LNCAP (cell line): ENCODE measurements around the gene TRIM33.

ENCODE experiments used
- TF ChIP-seq, protein P1 (sequence below): fragments of 450-650 bp; IDR thresholded peaks from 2 replicates; pipeline ENCODE4 v1.5.1; 2017; ENCODE audit warnings: mild to moderate bottlenecking

The TRIM33 gene

DNA sequence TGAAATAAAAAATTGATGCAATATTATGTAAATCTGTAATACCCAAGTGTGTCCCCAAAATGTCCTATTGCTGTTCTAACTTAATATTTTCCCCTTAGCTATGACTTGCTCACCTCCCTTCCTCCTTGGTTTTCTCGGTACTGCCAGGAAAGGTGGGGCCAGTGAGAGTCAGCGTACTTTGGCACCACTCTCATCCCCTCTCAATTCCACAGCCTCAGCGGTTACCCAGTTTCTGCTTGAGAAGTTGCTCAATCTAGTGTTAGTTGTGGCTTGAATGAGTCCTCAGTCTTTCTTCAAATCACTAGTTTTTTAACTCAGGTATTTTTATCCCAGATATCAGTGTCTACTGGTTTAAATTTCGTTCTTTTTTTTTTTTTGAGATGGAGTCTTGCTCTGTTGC, 38.1 kb upstream of the TRIM33 start:
- TF ChIP-seq, protein P1, sequence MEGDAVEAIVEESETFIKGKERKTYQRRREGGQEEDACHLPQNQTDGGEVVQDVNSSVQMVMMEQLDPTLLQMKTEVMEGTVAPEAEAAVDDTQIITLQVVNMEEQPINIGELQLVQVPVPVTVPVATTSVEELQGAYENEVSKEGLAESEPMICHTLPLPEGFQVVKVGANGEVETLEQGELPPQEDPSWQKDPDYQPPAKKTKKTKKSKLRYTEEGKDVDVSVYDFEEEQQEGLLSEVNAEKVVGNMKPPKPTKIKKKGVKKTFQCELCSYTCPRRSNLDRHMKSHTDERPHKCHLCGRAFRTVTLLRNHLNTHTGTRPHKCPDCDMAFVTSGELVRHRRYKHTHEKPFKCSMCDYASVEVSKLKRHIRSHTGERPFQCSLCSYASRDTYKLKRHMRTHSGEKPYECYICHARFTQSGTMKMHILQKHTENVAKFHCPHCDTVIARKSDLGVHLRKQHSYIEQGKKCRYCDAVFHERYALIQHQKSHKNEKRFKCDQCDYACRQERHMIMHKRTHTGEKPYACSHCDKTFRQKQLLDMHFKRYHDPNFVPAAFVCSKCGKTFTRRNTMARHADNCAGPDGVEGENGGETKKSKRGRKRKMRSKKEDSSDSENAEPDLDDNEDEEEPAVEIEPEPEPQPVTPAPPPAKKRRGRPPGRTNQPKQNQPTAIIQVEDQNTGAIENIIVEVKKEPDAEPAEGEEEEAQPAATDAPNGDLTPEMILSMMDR: no peak

DNA sequence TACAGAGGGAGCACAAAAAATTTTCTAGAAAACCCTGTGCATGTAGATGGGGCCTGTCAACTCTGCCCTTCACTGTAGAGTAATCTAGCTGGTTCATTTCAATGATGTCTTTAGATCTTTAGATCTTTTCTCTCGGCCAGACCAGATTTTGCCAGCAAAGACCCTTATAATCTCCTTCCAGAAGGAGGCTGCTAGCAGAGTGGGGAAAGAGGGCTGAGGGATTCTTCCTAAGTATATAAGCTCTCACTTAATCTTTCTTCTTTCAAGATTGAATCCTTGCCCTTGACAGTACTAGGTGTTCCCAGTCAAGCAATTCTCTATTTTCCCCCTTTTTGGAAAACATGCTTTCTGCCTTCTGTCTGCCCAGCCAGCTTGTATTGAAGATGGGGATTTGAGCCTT, 36.1 kb upstream of the TRIM33 start:
- TF ChIP-seq, protein P1: no peak

DNA sequence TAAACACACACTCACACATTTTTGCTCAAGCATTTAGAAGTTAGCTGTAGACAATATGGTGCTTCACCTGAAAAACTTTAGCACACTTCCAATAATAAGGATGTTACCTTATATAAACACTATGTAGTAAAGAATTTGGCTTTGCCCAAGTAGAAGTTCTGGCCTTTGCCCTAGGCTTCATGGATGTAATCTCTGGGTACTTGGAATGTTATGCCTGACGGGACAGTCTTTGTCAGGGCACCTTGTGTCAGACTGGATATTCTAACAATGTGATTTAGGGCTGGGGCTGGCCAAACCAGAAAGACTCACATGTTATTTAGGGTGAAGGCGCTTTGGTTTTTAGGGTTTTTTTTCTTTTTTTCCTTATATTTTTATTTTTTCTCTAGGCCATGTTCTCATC, 34.8 kb upstream of the TRIM33 start:
- TF ChIP-seq, protein P1: no peak

DNA sequence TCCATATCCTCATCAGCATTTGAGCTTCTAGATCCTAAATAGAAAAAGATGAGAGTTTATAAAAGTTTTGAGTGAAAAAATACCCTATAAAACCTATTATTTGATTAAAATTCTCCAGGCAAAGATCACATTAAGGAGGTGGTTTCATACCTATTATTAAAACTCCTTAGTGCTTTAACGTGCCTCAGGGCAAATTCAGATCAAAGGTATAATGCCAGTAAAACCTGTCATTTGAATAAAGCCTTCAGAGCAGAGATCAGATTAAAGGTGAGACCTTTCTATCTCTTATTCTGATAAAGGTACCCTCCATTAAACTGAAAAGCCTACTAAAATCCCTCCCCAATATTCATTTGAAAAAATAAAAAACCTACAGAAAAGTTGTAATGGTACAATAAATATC, 34.3 kb upstream of the TRIM33 start:
- TF ChIP-seq, protein P1: no peak

DNA sequence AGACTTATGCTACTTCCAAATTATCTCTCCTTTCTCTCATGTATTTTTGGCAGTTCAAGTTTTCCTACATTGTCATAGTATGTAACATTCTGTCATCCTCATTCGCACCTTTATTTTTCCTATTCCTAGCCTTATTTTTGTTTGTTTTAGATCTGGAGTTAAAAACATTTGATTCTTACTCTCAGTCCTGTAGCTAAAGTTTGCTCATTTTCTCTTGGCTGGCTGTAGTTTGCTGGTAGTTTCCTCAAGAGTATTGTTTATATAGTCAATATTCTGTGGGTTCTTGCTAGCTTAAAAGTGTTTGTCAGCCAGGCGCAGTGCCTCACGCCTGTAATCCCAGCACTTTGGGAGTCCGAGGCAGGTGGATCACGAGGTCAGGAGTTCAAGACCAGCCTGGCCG, 29.8 kb upstream of the TRIM33 start:
- TF ChIP-seq, protein P1: no peak

DNA sequence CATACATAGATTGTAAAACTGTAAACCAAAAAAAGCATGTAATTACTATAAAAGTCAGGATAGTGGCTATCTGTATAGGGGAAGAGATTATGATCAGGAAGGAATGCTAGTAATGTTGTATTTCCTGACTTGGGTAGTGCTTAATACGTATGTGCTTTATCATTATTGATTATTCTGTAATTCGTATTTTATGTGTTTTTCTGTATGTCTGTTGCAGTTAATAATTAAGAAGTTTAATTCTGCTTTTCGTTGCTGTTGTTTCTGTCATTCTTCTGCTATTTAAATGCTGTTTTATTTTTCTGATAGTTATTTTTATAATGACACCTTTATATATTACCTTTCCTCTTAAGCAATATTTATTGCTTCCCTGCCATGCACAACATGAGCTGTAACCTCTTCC, 29.3 kb upstream of the TRIM33 start:
- TF ChIP-seq, protein P1: no peak

DNA sequence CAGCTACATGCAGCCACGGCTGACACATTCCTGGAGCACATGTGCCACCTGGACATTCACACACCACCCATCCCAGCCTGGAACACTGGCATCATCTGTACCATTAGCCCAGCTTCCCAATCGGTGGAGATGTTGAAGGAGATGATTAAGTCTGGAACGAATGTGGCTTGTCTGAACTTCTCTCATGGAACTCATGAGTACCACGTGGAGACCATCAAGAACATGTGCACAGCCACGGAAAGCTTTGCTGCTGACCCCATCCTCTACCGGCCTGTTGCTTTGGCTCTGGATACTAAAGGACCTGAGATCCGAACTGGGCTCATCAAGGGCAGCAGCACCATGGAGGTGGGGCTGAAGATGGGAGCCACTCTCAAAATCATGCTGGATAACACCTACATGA, 25.0 kb upstream of the TRIM33 start:
- TF ChIP-seq, protein P1: no peak

DNA sequence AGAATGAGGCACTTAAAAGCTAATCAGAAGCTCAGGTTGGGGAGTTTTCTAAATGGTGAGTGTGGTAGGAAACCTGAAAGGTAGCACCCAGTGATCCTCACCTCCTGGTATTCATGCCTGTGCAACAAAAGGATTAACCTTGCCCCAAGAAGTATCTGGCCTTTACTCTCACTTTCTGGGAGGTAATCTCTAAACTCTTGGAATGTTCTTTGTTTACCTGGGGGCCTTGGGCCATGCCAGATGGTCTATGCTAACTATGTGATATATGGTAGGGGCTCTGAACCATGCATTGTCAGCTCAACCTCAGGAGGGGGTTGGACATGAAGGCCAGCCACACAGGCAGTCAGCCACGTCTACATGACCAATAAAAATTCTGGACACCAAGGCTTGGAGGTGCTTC, 24.4 kb upstream of the TRIM33 start:
- TF ChIP-seq, protein P1: no peak
